Cerebellar nuclear complex (tissue), 1 donor: ENCODE results near the gene WDFY2.

Source experiments
- DNase-seq, 2 experiments: peaks; one replicate each; lab custom pipeline; 2025; lab: John Stamatoyannopoulos, UW

WDFY2 gene

GRCh38 chr13:51601601-51602565 lies 17.6 kb downstream of the WDFY2 start:
- no peak for DNase-seq

DNA sequence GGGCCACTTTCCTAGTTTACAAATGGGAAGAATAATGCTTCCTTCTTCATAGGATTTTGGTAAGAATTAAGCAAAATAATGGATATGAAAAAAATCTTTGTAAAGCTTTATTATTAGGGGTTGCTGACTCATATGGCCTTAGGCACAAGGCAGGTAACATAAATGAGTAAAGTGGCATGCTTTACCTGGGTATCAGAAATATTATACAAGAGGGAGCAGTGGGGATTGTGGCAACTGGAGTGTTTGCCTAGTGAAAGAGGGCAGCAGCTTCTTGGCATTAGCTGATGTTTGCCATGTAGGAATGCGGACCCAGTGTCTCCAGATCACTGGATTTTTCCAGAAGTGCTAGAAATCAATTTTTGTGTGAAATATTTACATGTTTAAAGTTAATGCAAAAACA lies 19.5 kb downstream of the WDFY2 start:
- DNase-seq, result no peak

DNA sequence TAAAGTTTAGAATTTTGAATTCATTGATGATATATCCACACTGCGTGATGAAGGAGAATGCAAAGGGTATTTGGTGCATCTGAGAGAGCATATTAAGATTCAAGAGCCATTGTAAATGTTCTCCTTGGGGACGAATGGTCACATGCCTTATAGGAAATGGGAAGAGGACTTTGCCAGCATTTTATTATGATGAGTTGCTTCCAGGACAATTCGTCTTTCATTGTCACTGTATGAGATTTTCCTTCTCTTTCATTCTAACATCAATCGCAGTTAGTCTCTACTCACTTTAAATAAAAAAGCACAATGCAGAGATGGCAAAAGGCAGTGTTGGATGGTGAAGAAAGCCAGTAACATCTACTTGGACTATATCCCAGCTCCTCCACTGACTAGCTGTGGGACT lies 21.4 kb downstream of the WDFY2 start:
- no peak for DNase-seq

DNA sequence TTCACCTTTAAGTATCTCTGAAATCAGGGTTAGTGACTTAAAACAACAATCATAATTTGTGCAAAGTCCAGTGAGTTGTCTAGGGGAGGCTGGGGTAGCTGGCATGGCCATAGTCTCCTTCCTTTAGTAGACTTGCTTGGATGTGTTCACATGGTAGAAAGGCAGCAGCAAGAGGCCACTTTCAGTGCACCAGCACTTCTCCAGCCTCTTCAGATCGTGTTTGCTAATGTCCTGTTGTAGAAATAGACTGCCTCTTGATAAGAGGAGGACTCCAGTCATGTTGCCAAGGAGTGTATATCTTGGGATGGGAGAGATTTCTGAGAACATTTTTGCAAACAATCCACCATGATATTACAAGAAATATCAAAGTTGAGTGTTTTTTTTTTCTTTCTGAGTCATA lies 22.9 kb downstream of the WDFY2 start:
- DNase-seq, result no peak

- DNase-seq, result no peak
Measured at GRCh38 chr13:51608857-51609406, 24.7 kb downstream of the WDFY2 start.

DNA sequence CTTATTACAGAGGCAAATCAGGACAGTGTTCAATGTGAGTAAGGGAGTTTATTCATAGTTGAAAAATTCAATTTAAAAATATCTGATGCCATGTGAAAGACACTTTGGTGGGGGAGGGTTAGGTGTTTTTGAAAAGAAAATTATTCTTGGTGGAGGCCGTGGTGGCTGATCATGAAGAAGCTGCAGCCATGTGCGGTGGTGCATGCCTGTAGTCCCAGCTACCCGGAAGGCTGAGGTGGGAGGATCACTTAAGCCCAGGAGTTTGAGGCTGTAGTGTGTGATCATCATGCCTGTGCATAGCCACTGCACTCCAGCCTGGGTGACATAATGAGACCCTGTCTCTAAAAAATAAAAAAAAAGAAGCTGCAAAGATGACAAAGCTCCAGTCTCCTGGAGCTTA lies 28.6 kb downstream of the WDFY2 start:
- no peak for DNase-seq

DNA sequence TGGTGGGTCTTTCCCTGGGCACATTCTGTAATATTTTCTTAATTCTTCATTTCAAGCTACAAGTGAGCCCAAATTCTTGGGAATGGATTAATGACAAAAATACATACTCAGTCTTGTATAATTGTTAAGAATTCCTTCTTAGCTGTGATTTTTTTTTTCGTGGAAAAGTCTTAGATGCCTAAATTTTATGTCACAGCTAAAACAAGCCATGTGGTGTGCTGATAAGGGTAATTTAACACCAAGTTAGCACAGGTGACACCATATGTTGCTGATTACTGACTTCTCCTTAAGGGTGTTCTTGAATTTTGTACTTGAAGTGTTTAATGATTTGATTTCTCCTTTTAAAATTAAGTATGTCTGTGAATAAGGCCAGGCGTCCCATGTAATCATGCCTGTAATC lies 29.3 kb downstream of the WDFY2 start:
- DNase-seq, result no peak

GRCh38 chr13:51614350-51614786 lies 30.1 kb downstream of the WDFY2 start:
- peak; percentile 14 to 49 for DNase-seq

GRCh38 chr13:51618626-51619025 lies 34.4 kb downstream of the WDFY2 start:
- DNase-seq, result no peak

DNA sequence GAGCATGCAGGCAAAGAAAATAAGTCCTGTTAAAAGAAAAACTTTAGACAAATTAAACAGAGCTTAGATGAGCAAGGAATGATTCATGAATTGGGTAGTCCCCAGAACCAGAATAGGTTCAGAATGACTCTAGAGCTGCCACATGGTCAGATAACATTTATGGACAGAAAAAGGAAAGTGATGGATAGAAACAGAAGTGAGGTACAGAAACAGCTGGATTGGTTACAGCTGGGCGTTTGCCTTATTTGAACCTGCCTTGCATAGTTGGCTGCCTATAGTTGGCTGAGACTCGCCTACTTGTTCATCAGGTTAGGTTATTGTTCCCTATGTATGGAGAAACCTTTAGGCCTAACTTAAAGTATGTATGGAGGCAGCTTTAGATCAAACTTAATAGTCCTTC lies 35.4 kb downstream of the WDFY2 start:
- no peak for DNase-seq

GRCh38 chr13:51620165-51620983 lies 36.1 kb downstream of the WDFY2 start:
- DNase-seq, result no peak

DNA sequence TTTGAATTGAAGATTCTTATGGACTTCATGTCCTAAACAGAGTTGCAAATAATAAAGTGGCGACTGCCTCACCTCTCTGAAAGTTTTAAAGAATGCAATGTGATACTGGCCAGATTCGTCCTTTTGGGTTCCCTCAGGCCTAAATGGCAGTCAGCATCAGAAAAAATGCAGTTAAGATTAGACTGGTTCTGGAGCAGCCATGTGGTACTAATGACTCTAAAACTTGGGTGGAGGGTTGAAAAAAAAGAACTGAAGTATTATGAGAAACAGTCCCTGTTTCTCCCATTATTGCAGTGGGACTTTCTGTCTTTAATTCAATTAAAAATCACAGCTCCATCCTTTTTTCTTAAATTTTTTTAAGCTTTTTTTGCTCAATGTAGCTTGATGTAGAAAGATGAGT lies 37.3 kb downstream of the WDFY2 start:
- DNase-seq, result no peak

GRCh38 chr13:51623473-51623872 lies 39.2 kb downstream of the WDFY2 start:
- DNase-seq, result no peak

- no peak for DNase-seq
Measured at GRCh38 chr13:51624207-51624606, 39.9 kb downstream of the WDFY2 start.

GRCh38 chr13:51624695-51625345 lies 40.6 kb downstream of the WDFY2 start:
- DNase-seq, result no peak

DNA sequence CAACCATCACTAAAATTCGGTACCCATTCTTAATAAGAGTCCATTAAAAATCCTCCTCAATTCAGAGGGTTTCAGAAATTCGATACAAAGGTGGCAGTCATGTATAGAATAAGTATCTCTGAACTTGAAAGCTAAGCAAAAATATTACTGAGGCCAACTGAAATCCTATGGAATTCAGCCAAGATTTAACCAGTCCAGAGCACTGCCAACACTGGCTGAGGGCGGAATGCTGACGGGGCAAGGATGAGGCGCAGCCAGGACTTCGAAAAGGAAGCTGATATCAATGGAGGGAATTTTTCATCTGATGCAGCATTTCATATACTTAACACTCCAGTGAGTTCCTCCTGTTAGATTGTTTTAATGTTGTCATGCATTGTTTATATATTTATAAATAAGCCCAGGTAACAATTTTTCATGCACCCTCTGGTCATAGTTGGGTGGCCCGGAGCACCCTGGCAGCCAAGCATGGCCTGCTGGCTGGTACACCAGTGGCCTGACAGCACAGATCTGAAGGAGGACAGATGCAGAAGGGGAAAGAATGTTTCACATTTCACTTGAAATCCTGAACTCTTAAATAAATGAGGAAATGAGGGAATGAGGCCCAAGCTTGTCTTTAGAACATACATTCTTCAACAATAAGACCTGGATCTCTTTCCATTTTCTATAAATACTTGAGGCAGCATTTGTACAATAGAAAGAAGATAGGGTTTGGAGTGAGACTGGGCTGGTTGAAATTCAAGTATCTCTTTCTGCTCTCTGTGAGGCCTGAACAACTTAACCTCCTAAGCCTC lies 41.5 kb downstream of the WDFY2 start:
- no peak for DNase-seq

DNA sequence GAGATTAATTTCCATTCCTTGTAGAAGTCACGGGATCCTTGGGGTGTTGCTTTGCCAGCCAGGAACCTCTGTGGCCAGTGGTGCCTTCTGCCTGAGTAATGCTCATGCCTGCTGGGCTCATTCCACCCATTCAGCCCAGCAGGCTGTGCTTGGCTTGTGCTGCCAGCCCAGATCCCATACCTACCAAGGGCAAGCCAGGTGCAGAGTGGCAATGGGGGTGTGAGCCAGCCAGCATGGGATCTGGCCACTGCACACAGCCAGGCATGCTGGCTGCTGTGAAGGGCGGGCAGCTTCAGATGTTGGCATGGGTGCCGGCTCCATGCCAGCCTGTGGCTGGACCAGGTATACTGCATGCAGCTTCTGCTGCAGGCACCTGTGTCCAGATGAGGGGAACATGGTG lies 42.5 kb downstream of the WDFY2 start:
- no peak for DNase-seq

- no peak for DNase-seq
Measured at GRCh38 chr13:51628059-51628852, 44.0 kb downstream of the WDFY2 start.

- no peak for DNase-seq
Measured at GRCh38 chr13:51629491-51630287, 45.4 kb downstream of the WDFY2 start.

DNA sequence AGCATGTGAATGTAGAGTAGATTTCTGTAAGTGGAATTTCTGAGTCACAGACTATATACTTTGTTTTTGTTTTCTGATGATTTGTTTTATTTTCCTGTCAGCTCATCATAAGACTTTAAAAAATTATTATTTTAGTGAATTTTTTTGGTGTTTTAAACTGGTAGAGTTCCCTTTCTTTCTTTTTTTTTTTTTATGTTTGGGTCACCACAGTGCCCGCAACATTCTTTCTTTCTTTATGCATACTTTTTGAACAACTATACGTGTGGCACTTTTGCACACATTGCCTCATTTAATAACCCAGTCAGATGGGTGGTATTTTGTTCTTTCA lies 46.0 kb downstream of the WDFY2 start:
- DNase-seq, result no peak
